PFSK-1 (cell line): ENCODE results near the gene TSPAN4.

Source experiments
- FOXP2 ChIP-seq: optimal IDR thresholded peaks from 2 replicates; pipeline ENCODE3; 2011; ENCODE audit warnings: borderline replicate concordance, control low read depth, inconsistent platforms; ENCODE audit not compliant: insufficient read depth; ENCODE audit errors: extremely low read length, extremely low read depth
- POLR2AphosphoS5 ChIP-seq: IDR thresholded peaks from 2 replicates; pipeline ENCODE4 v1.6.1; 2012; ENCODE audit warnings: low read depth, mild to moderate bottlenecking, control low read depth, low read length, moderate library complexity
- SIN3A ChIP-seq: IDR thresholded peaks from 2 replicates; pipeline ENCODE4 v1.6.1; 2012; ENCODE audit warnings: mild to moderate bottlenecking, low read length, moderate library complexity, borderline replicate concordance; ENCODE audit not compliant: insufficient read depth
- TAF1 ChIP-seq: IDR thresholded peaks from 2 replicates; pipeline ENCODE4 v1.6.1; 2012; ENCODE audit warnings: low read length, control low read depth, borderline replicate concordance; ENCODE audit not compliant: insufficient read depth
- TF ChIP-seq, protein P1 (sequence below), 2 experiments: IDR thresholded peaks; 2 replicates each; pipeline versions ENCODE4 v1.6.1 to v1.8.0; 2011 to 2012; ENCODE audit warnings: low read depth in 2 of 2, low read length in 2 of 2, control low read depth in 1 of 2, inconsistent platforms in 1 of 2, mild to moderate bottlenecking in 1 of 2, moderate library complexity in 1 of 2; ENCODE audit not compliant: insufficient read depth in 1 of 2

Gene TSPAN4

DNA sequence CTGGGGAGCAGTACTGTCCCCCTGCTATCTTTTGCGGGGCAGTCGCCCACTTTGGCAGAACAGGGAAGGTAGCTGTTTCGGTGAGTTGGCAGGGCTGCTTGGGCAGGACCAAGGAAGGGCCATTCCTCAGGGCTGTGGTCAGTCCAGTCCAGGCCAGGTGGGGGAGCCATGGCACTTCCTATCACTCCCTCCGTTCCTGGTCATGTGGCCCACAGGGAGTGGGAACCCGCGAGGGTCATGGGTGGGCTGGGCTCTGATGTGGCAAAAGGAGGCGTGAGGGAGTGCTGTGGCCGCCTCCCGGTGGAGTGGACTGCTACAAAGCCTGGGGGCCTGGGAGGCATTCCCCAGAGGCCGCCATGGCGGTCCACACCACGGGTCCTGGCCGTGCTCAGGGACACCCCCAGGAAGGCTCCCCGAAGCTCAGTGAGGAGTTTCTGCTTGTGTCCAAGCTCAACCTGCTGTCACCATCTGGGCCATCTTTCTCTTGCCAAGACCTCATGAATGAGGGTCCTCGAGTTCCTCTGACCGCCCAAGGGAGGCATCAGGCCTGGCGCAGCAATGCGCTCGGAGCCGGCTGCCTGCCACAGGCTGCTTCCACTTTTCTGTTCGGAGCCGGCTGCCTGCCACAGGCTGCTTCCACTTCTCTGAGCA lies 56.0 kb downstream of the TSPAN4 start:
- TF ChIP-seq TAF1 (no peak), FOXP2 (no peak), SIN3A (no peak), POLR2AphosphoS5 (no peak)
- TF ChIP-seq, protein P1, sequence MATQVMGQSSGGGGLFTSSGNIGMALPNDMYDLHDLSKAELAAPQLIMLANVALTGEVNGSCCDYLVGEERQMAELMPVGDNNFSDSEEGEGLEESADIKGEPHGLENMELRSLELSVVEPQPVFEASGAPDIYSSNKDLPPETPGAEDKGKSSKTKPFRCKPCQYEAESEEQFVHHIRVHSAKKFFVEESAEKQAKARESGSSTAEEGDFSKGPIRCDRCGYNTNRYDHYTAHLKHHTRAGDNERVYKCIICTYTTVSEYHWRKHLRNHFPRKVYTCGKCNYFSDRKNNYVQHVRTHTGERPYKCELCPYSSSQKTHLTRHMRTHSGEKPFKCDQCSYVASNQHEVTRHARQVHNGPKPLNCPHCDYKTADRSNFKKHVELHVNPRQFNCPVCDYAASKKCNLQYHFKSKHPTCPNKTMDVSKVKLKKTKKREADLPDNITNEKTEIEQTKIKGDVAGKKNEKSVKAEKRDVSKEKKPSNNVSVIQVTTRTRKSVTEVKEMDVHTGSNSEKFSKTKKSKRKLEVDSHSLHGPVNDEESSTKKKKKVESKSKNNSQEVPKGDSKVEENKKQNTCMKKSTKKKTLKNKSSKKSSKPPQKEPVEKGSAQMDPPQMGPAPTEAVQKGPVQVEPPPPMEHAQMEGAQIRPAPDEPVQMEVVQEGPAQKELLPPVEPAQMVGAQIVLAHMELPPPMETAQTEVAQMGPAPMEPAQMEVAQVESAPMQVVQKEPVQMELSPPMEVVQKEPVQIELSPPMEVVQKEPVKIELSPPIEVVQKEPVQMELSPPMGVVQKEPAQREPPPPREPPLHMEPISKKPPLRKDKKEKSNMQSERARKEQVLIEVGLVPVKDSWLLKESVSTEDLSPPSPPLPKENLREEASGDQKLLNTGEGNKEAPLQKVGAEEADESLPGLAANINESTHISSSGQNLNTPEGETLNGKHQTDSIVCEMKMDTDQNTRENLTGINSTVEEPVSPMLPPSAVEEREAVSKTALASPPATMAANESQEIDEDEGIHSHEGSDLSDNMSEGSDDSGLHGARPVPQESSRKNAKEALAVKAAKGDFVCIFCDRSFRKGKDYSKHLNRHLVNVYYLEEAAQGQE (IDR thresholded peaks at IDR 0.05; ENCODE audit: insufficient read depth in 1 of 2, low read depth in 2 of 2, low read length in 2 of 2) = no peak

DNA sequence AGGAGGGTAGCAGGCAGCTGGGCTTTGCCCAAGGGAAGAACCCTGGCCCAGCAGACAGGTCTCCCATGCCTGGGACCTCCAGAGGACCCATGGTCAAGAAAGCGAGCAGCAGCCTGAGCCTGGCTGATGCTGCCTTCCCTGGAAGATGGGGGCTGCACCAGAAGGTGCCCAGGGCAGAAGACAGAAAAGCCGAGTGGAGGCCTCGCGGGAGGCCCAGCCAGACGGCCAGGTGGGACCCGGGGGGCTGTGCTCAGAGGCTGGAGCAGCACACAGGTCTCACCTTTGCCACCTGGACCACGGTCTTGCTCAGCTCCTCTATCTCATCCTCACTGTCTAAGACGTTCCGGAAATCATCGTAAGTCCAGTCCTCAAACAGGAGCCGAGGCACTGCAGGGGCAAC lies 57.1 kb downstream of the TSPAN4 start:
- TF ChIP-seq SIN3A (no peak), POLR2AphosphoS5 (no peak), FOXP2 (no peak), TAF1 (no peak)
- TF ChIP-seq, protein P1 (IDR thresholded peaks at IDR 0.05; ENCODE audit: insufficient read depth in 1 of 2, low read depth in 2 of 2, low read length in 2 of 2) = no peak

DNA sequence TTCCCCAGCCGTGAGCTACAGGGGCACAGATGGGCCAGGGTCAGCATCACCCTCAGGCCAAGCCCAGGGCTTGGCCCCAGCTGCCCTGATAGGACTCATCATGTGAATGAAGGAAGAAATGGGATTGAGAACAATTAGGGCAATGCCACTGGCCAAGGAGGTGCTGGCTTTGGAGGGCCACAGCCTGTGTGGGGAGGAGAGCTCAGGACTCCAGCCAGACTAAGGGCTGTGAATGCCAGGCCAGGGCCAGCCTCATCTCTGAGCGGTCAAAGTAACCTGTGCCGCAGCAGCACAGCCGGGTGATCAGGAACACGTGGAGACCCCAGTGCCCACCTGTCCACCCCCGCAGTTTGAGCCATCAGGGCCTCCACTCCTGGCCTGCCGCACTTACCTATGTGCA lies 57.9 kb downstream of the TSPAN4 start:
- TF ChIP-seq SIN3A = no peak
- no peak for TF ChIP-seq FOXP2
- TF ChIP-seq, protein P1 (IDR thresholded peaks at IDR 0.05; ENCODE audit: insufficient read depth in 1 of 2, low read depth in 2 of 2, low read length in 2 of 2) = no peak
- no peak for TF ChIP-seq POLR2AphosphoS5
- no peak for TF ChIP-seq TAF1

DNA sequence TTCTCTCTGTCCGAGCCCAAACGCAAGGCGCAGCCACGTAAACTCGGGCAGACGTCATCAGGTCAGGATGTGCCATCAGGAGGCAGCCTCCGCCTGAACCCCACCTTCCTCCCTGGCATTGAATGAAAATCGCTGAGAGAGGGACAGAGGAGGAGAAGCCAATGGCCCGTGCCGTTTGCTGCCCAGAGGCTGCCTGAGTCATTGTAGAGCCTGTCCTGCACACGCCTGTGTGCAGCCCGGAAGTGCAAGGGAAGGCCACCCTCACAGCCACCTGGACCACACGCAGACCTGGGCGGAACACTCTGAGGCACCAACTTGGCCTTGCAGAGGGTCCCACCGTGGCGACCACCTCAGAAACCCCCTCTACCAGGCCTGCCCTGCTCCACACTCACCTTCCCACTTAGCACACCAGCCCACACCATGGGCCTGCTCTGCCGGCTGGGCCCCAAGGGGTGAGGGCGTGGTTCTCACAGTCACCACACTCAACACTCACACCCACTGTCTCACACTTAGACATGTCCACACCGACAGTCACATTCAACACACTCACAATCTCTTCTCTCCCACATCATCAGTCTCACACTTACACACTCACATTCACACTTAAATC lies 58.9 kb downstream of the TSPAN4 start:
- TF ChIP-seq SIN3A (no peak), TAF1 (no peak), FOXP2 (no peak), POLR2AphosphoS5 (no peak)
- TF ChIP-seq, protein P1 (IDR thresholded peaks at IDR 0.05; ENCODE audit: insufficient read depth in 1 of 2, low read depth in 2 of 2, low read length in 2 of 2) = no peak
